HG02763 (cell line): ENCODE measurements around the gene CCDC192.
"Not testable (repeated sequence)": the region's sequence is repeated elsewhere in the genome, so short reads cannot be mapped to it uniquely, and the experiment has no call there.

Experiments used
- ATAC-seq: cut with Tn5 transposase; IDR thresholded peaks from one replicate; pipeline ENCODE4 v1.9.1; 2021; ENCODE audit warnings: mild to moderate bottlenecking, moderate library complexity; ENCODE audit not compliant: unreplicated experiment

CCDC192 gene

DNA sequence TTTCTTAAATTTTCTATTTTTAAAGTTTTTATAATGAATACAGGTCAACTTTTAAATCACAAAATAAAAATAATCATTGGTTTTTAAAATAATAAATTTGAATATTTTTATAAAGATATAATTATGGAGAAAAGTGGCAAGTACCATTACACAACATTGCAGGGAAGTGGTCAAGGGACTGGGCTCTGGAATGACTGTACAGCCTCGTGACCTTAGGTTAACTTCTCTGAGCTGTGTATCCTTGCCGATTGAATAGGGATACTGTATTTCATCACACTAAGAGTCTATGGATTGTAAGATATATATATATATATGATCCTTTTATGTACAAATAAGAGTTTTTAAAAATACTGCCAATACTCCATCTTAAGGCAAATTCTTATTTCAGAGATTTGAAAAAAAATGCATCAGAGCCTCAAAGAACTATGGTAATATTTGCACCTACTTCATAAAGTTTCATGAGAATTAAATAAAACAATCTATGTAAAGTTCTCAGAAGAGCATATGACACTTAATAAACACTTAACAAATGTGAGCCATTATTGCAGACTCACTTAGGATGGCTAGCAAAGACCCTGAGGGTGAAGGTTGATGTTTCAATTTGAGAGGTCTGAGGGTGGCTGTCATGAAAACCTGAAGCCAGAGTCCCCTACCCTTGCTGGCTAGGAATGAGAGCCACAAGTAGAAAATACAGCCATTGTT lies 136.5 kb downstream of the CCDC192 start:
- ATAC-seq: no peak

DNA sequence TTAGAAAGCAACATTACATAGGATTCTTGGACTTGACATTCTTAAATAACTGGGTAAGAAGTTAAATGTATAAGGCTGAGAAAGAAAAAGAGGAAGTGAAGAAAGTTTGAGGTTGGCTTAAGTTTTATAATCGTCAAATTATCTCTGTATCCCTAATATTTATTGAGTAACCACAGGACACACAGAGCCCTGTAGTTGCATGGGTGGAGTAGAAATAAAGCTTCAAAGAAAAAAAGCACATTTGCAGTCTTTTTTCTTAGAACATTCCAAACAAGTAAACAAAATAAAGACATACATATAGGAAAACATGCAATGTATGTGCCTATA lies 137.0 kb downstream of the CCDC192 start:
- peak; percentile 48 for ATAC-seq

DNA sequence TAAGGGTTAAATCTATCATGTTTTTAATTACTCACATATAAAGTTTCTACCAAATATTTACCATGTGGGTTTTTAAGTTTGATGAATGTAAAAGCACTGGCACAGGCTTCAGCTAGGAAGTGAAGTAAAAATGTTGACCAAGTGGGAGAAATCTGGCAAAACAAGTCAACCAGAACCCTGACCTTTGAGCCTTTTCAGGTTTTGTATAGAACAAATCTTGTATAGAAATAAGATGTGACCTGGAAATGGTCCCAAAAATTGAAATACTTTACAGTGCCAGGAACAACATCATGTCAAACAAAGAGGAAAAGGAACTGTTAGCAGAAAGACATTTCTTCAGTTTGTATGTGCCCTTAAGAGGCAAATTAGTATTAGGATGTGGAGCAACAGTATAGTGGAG lies 137.6 kb downstream of the CCDC192 start:
- ATAC-seq: no peak

DNA sequence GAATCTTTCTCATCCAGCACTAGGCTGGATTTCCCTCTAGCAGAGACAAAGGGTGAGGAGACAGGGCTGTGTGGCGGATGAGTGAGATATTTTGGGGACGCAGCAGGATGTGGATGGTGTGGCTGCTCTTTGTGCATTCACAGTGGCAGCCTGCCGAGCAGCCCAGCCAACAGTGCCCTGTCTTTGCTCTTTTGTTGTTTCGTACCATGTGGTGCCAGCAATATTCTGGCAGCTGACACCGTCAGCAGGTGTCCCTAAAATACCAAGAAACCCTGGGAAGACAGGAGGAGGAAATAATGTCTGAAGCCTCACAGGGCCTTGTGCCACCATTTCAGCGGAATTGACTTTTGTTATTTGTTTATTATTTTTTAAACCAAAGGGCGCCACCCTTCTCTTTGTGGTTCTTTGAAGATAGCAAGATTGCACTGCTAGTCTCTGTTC lies 141.4 kb downstream of the CCDC192 start:
- no peak for ATAC-seq

DNA sequence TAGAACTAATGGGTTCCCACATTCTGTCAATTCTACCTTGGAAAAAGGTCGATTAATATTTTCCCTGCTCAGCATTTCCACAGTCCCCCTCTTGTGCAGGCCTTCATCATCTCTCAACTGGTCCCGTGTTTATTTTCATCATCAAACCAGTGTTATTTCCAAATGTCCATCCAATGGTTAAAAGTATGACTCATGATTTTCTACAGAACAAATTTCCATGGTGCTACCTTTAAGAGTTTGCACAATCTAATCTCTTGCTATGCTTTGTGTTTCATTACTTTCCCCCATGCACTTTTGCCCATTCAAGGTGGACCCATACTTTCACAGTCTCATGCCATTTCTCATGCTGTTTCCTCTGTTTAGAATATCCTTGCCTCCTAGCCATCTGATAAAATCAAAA lies 143.7 kb downstream of the CCDC192 start:
- no peak for ATAC-seq

DNA sequence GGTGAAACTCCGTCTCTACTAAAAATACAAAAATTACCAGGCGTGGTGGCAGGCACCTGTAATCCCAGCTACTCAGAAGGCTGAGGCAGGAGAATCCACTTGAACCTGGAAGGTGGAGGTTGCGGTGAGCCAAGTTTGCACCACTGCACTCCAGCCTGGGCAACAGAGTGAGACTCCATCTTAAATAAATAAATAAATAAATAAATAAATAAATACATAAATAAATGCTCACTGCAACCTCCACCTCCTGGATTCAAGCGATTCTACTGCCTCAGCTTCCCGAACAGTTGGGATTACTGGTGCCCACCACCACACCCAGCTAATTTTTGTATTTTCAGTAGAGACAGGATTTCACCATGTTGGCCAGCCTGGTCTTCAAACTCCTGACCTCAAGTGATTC lies 144.4 kb downstream of the CCDC192 start:
- not testable (repeated sequence) for ATAC-seq

DNA sequence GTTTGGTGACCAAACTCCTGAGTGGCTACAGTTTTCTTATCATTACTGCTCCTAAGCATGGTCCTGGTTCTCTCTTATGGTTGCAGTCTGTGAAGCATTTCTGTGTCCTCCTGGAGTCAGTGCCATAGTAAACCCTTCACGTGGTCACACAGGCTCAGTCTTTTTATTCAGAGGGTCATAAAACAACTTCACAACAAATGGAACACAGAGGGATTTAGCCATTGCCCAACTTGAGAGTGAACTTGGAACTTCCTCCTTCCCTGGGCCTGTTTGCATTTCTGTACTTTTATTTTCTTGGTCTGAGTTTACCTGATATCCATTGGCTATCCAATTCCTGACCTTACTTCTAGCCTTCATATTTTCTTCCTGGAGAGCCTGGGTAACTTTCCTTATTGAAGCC lies 144.9 kb downstream of the CCDC192 start:
- no peak for ATAC-seq

DNA sequence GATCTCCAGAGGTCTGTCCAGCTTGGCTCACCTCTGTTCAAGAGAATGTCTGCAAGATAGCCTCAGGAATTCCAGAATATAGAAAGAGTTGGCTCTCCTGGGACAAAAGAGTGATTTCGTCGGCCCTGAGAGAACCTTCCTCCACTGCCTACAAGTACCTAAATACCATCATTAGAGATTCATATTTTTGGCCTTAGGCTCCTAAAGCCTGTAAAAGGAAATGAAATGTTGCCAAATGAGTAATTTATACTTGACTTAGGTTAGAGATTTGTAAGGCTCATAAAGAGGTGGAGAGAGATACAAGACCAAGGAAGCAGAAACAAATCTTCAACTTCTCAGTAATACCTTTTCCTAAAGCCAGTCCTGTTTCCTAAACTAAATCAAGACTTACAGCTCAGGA lies 146.2 kb downstream of the CCDC192 start:
- no peak for ATAC-seq

DNA sequence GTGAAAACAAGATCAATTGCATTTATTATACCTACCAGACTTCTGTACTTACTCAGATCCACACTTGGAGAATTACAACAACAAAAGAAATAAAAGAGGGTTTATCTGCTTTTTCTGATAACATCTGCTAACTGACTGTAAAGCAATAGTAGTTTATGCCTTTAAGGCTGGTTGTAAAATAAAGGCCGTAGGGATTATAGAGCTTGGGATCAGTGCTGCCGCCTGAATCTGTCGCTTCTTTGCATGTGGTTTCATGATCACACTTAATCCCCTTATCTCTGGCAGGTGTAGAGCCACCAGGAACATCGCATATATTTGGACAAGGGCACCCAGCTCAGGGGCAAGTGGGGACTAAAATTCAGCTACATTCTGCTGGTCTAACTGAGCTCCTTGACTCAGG lies 146.7 kb downstream of the CCDC192 start:
- ATAC-seq: no peak

DNA sequence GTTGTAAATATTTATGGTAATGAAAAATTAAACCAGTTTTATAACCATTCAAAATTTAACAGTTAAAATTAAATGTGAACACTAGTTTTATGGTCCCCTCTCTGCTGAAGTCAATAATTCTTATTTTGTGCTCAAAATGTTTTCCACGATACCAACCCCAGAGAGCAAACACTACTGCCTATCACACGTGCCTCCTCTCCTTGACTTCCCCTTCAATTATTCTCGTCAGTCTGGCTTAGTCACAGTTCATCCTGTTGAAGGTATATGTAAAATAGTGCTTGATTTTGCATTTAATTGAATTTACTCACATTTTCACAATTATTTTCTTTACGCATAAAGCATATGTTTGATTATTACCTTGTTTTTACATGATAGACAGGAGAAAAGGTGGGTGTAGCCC lies 148.8 kb downstream of the CCDC192 start:
- ATAC-seq: no peak

DNA sequence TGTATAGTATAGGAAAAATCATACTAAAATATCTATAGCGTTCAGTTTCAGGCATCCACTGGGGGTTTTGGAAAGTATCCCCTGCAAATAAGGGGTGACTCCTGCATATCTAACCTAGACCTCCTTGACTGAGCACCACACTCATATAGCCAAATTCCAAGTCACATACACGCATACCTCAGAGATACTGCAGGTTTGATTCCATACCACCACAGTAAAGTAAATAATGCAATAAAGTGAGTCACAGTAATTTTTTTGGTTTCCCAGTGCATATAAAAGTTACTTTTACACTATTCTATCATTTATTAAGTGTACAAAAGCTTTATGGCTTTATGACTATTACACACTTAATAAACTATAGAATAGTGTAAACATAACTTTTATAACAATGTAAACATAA lies 151.3 kb downstream of the CCDC192 start:
- no peak for ATAC-seq

DNA sequence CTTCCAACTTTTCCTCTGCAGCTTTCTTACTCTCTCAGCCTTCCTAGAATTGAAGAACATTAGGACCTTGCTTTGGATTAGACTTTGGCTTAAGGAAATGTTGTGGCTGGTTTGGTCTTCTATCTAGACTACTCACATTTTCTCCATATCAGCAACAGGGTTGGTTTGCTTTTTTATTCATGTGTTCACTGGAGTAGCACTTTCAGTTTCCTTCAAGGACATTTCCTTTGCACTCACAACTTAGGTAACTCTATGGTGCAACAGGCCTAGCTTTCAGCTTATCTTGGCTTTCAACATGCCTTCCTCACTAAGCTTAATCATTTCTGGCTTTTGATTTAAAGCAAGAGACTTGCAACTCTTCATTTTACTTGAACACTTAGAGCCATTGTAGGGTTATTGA lies 153.1 kb downstream of the CCDC192 start:
- ATAC-seq: peak; percentile 81

DNA sequence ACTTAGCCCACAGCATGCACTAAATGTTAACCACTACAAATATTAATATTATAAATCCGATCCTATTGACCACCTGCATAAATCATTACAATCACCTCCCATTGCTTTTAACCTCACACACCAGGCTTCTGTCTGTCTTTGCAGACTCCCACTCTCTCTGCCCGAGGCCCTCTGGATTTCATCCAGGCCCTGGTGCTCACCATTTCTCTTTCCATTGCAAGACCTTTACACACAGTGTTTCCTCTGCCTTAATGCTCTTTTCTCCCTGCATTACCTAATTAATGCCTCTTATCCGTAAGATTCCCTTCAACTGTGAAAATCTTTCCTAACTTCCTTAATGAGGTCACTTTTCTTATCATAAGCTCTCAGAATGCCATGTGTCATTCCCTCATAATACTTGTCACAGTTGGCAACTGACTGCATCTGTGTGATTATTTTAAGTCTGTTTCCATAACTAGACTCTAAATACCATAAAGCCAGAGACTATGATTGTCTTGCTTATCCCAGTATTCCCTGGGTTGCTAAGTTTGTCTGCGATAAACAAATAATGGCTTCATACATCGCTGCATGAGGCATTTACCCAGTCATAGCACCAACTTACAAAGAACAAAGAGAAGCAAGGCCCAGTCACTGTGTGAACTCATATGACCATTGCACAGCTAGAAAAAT lies 155.1 kb downstream of the CCDC192 start:
- ATAC-seq: no peak

DNA sequence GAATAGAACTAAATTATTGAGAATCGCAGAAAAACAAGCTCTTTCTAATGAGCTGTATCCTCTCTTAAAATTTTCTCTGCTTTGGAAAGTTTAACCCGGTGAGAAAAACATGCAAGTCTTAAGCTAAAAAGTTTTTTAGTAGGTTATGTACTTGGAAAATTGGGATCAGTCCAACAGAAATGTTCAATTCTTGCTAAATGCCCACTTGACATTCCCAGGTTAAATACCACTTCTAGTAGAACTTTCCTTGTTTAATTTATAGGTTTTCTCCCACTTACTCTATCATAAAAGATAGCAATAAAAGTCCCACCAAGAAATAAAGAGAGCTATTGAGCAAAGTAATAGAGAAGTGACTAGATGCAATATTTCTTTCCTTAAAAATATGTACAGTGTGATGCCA lies 157.1 kb downstream of the CCDC192 start:
- ATAC-seq: no peak

DNA sequence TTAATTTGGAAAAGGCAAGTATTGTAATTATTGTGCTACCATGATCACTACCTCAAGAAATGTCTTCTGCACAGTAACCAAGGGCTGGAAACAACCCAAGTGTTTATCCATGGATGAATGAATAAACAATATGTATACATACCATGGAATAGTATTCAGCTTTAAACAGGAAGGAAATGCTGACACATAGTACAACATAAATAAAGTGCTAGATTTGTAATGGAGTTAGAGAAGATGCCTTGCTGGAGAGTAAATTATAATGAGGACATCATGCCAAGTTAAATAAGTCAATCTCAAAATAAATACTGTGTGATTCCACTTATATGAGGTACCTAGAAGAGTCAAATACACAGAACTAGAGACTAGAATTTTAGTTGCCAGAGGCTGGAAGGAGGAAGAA lies 160.0 kb downstream of the CCDC192 start:
- no peak for ATAC-seq

DNA sequence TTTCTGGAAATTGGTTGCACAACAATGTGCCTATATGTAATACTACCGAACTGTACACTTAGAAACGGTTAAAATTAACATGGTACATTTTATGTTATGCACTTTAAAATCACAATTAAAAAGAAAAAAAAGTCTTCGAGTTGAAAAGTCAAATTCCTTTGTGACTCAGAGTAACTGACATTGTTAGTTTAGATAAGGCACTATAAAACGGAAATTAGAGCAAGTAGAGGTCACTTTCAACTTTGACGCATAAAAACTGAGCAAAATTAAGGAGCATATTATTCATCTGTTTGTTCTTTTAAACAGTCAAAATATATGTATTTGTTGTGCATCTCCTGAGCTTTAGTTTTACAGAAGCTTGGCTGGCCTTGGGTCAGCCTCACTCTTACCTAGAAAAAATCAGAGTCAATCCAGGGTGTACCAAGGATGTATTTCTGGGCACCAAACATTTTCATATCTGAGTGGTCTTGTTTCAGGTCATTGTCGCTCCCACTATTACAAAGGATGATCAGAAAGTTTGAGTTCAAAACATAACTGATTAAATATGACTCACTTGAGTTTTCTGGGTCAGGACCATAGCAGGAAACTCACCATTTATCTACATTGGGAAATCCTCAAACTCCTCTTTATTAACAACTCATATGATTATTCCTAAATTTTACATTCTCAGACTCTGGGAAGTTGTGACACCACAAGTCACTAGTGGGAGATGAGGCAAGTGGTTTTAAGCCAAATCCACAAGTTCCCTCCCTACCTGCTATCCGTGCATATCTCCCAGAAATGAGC lies 160.6 kb downstream of the CCDC192 start:
- no peak for ATAC-seq

DNA sequence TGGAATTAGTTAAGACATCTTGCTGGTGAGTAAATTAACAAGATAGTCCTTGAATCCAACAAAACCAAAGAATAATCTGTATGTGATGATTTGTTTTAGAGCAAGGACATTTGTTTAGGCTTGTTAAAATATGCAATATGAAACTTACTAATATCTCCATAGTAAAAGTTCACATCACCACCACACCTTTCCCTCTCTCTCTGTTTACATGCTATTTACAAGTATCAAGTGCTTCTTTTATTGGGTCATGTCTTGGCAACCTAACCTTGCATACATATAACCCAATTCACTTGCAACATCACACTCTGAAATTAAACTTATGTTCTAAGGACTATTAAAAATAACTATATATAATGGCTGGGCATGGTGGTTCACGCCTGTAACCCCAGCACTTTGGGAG lies 161.3 kb downstream of the CCDC192 start:
- ATAC-seq: no peak

DNA sequence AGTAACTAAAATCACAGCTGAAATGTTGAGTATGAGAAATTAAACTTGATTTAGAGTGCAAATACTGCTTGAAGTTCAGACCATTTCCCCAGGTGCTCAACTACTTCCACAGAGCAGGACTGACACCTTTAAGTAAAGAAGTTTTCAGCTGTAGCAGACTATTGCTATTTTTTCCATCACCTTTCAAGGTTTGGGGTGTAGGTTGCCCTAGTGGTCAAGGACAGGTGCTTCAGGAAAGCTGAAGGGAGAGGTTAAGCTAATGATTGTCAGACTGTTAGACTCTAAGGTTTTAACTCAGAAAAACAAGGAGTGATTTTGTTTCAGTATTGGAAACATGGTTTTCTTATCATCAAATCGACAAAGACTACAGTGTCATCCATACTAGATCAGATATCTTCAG lies 162.1 kb downstream of the CCDC192 start:
- peak; percentile 48 for ATAC-seq

DNA sequence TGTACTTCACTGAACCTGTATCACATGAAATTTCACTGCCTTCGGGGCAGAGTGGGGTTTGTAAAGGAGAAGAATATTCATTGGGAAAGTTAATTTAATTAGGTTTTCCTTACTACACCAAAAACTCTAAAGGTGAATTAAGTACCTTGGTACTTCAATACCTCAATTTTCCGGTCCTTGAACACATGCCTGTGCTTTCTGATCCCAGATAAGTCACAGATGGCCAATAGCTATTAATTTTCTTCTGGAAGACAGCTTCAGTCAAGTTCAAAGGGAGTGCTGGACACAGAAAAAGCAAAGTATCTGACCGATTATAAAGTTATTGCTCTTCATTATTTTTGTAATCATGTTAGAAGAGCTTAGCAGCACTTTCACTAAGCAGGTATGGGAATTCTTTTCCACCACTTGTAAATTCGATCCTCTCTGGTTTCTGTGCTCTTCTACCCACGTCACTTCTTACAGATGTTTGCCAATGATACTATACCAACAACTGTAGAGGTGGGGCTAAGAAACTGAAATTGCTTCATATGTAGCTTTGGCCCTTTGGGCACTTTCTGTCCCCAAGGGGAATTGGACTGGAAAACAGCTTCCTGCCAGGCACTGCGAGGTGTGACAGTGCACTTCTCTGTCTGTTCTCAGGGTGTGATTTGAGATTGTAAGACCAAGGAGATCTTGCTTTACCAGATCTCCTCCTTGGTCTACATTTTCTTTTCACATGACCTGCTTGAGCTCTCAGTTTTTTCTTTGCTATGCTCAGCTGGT lies 164.0 kb downstream of the CCDC192 start:
- no peak for ATAC-seq

DNA sequence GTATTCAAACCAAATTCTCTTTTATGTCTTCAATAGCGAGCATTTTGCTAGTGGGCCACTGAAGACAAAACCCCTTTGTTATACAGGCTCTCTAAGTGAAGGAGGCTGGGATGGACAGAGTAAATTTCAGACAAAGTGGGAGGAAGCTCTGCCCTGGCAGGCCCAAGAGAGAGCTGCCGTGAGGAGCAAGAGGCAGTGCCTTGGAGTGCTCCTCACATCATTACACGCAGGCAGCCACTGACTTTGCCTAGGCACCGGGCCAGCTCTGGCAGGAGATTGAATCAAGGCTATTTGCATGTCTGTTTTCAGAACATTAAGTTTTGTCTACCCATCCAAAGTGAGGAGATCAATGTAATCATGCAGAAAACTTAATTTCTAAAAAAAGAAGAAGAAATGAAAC lies 167.7 kb downstream of the CCDC192 start:
- ATAC-seq: peak; percentile 56

DNA sequence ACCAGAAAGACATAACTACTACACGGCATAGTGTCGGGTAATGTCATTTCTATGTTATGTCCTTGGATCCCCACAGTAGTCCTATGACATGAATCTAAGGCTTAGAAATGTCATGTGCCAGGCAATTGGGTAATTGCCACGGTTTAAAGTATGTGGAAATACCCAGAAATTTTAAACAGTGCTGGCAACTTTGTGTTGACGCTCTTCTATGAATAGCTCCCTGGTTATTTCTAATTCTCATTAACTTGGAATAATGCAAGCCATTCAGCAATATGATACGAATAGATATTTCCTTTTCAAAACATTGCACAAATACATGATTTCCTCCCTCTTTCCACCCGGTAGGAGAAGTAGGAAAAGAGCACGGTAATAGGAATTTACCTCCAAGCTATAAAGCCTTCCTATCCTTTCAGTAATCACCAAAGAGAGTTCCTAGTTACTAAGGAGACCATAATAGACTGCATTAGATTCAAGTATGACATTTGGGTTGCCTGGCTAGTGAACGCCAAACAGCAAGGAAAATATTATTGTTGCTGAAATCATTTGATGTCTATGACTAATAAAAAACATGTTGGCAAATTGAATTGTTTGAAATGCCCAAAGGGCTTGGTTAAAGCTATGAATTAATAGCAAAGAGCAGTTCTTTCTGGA lies 168.4 kb downstream of the CCDC192 start:
- ATAC-seq: no peak
